ENCODE results near the gene LRRN2.
"Not testable (repeated sequence)": the region's sequence is repeated elsewhere in the genome, so short reads cannot be mapped to it uniquely, and the experiment has no call there.

LRRN2 gene

DNA sequence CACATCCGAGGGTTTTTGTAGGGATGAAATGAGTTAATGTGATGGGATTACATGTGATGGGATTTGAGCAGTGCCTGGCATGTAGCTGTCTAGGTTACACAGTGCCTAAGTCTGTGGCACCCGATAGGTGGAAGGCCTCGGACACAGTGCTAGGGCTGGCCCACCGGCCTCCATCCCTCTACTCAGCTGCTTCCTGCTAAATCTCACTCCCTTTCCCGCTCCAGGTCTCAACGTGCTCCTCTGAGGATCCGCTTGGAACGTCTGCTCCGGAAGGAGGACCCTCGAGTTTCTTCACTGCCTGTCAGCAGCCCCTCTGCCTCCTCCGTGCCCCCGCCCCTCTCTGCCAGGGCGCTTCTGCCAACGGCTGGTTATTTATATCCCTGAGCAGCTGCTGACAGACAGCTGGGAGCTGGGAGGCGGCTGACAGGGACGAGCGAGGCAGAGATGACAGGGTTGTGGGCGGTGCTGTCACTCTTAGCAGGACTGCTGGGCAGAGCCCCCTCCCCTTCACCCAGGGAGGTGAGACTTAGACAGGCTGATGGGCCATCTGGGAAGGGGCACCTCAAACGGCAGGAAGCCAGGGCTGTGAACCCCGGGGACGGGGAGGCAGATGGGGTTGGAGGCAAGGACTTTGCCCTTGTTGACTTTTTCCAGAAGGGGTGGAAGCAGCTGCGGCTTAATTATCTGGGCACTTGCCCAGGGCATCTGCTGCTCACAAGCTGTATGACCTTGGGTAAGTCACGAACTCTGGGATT lies 26.6 kb upstream of the LRRN2 start:
- FAIRE-seq = no peak

DNA sequence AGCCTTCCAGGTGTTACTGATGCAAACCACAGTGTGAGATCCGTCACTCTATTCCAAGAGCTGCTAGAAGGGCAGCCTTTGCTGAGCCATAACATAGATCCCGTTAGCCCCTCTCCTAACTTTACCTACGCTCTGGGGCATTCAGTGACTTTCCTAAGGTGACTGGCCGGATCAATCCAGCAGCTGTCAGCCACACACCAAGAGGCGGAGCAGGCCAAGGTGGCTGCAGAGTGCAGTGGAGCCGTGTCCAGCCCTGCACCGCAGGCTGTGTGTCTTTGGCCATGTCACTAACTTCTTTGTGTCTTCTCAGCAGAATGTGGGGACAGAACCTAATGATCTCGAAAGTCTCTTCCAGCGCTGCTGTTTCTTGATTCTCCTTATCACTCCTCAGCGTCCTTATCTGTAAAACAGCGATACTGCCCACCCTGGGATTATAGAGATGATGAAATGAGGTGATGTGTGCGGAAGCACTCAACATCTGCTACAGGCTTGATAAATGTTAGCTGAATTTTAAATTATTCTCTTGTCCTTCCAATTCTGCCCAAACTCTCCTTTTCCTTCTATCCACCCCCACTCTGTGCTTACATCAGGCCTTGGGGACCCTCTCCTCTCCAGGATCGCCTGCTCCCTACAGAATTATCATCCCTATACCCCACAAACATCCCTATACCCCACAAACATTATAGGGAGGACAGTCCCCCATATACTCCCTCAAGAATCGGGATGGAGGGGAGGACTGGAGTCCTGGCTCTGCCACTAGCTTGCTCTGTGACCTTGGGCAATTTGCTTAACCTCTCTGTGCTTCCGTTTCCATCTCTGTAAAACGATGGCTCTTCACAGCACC lies 25.8 kb upstream of the LRRN2 start:
- FAIRE-seq = no peak

DNA sequence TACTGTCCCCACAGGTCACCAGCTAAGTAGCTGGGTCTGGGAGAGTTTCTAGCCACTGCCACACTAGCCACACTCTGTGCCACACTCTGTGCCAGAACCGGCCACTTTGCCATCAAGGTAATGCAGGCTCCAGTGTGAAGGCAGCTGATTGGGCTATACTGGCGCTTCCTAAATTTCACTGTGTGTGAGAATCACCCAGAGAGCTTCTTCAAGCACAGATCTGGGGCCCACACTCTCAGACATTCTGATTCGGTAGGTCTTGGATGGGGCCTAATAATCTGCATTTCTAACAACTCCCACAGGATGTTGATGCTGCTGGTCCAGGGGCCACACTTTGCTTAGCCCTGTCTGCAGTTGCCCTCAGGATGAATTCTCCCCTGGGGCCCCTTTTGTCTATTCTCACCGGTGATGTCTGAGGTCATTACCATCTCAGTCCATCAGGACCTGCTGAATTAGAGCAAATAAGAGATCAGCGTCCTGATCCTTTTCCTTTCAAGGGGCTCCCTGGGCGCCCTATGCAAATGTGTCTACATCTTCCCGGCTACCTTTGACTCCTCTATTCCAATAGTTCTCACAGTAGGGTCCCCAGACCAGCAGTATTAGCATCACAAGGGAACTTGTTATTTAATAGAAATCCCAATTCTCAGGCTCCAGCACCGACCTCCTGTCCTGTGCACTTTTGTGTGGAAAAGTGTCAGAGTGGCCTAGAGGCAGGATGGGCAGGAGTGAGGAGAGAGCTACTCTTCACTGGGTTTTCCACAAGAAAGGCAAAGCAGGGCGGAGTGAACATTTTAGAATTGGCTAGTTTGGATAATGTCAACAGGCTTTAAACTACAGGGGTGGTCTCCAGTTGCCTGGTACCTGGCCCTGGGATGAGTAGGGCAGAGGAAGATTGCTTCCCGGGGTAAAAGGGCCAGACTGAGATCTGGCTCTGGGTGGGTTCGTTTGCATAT lies 24.7 kb upstream of the LRRN2 start:
- FAIRE-seq = no peak

DNA sequence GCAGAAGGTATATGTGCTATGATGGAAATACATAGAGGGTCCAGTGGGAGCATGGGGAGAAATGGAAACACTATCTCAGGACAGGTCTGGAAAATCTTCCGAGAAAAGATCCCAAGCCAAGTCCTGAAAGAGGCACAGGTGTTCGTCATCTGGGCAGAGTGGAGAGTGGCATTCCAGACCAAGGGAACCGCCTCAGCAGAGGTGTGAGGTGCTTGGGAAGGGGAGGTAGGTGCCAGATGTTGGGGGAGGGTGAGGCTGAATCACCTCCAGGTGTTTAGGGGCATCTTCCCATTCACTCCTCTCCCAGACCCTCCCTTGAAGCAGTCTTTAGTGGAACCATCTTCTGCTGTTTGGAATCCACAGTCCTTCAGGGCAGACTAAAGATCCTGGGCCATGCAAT lies 23.5 kb upstream of the LRRN2 start:
- FAIRE-seq = no peak

DNA sequence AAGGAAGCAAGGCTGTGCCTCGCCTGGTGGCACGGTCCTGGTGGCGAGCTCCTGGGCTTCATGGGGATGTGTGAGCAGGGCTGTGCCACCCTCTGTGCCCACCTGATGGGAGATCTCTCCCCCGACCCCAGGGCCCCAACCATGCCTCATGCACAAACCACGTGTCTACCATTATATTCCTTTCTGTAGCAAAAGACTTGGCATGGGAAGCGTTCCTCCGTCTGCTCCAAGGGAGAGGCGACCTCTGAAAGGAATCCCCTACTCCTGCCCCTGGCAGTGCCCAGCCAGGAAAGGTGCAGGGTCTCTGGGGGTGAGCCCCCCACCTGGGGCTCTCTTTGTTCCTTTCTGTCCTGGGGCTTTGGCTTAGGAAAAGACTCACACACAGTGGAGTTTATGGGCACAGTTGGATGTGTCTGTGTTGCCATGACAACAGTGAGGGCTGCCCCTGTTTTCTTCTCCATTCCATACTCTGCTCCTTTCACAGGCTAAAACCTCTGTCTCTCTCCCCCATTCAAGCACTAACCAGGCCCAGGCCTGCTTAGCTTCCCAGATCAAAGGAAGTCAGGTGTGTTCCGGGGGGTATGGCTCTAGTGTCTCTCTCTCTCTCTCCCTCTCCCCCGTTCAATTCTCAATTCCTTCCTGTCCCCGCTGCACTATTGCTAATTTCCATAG lies 21.4 kb upstream of the LRRN2 start:
- FAIRE-seq = no peak

DNA sequence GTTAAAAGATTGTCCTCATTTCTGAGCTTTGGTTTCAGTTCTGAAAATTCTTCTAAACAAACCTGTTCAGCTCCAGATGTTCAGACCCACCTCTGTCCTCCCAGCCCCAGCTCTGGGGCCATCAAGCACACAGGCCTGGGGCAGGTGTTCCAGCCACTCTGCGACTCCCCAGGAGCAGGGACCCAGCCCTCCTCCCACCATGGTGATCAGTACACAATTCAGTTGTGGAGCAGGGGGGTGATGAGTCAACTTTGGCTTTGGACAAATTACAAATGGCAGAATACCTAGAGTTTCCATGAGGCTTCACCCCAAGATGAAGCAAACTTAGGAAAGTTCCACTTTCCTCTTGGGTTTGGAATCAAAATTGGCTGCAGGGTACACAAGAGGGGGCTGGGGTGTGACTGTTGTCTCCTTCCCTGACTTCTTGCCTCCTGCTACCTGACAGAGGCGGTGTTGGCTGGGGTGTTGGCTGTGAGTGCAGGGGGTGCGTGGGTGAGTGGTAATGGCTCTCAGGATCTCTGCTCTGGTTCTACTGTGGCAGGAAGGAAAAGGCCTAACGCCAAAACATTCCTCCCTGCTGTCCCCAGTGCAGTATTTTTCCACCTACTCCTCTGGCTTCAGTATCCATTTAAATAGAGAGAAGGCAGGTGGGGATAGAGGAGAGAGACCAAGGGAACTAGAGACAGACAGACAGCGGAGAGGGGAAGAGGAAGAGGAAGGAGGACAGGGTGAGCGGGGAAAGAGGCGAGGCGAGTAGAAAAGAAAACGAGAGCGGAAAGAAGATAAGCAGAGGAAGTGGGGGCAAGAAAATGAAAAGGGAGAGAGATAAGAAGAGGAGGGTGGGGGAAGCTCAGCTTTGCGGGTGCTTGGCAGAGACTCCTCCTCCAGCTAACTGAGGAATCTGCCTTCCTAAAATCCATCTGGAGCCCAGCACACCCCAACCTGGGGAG lies 20.6 kb upstream of the LRRN2 start:
- FAIRE-seq = no peak

DNA sequence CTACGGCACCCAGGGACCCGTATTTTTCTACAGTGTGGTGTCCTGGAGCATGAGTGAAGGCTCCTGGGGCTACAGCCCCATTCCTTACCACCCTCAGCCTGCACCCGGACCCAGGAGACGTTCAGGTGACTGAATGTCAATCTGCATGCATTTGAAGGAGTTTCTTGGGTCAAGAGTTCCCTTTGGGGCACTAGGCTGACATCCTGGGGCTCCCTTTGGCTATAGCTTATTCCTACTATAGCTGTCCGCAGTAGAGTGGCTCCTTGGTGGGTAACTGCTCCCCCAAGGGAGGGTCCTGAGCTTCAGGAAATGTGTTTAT lies 19.9 kb upstream of the LRRN2 start:
- no peak for FAIRE-seq

DNA sequence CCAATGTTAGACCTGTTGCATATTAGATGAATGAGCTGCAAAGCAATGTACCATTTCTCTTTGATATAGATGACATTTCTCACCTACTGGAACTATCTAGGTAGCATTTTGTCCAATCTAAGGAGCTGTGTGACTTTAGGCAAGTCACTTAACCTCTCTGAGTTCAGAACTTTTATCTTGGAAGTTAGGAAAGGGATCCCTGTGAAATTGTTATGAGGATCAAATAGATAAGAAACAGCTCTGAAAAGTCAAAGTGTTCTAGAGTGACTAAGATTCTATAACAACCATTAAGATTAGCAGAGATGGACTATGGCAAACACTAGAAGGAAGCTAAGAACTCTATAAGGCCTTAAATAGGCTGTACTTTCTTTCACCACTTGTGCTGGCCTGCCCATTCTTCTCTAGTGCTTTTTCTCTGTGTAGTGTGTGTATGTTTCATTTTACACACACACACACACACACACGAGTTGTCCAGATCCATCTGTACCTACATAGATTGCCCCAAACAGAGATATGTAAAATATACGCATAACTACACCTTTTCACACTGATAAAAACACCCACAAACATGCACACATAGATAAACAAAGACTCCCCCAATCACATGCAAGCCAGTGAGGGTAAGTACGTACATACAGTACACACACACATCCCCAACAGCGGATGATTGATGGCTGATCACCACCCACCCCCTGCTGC lies 19.4 kb upstream of the LRRN2 start:
- FAIRE-seq = no peak

DNA sequence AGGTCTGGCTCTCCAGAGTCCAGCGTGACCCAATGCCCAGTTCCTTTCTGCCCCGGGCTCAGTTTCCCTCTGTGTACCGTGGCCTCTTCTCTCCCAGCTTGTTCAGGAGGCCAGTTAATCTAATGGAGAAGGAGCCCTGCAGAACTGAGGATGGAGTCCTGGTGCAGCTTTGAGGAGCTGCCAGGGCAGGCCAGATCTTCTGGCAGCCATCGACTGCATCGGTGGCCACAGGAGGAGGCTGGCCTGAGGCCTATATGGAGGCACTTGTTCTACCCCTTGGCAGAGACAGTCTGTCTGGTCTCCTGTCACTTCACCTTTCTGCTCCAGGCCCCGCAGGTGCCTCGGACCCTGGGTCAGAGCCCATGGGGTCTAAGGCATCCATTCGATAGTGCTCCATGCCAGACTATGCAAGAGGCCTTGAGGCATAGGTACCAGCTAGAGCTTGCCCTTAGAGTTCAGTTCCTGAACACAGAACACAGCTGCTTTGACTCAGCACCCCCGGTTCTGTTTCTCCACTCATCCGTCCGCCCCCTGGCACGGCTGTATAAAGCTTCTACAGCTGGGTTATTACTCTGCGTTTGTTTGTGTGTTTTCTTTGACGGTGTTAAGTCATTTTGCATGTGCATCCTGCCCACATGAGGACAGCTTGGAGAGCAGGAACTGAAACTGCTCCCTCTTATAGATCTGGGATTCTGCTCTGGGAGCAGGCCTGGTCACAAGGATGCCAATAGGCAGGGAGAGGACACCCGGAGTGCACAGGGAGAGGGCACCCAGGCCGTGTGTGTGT lies 18.5 kb upstream of the LRRN2 start:
- no peak for FAIRE-seq

DNA sequence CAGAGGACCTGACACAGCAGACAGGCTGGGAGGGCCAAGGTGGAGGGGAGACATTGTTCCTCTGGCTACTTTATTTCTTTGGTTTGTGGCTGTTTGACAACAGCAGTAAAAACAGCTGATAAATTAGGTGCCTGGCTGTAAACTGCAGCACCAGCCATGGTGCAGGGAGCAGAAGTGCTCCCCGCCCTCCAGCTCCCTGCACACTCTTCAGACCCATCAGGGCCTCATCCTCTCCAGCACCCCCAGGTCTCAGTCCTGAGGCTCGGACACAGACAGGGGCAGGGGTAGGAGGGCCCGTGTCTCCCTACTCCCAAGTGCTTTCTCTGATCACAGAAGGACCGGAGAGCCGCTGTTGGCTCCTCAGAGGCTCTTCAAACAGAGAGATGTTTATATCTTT lies 17.7 kb upstream of the LRRN2 start:
- FAIRE-seq = no peak

DNA sequence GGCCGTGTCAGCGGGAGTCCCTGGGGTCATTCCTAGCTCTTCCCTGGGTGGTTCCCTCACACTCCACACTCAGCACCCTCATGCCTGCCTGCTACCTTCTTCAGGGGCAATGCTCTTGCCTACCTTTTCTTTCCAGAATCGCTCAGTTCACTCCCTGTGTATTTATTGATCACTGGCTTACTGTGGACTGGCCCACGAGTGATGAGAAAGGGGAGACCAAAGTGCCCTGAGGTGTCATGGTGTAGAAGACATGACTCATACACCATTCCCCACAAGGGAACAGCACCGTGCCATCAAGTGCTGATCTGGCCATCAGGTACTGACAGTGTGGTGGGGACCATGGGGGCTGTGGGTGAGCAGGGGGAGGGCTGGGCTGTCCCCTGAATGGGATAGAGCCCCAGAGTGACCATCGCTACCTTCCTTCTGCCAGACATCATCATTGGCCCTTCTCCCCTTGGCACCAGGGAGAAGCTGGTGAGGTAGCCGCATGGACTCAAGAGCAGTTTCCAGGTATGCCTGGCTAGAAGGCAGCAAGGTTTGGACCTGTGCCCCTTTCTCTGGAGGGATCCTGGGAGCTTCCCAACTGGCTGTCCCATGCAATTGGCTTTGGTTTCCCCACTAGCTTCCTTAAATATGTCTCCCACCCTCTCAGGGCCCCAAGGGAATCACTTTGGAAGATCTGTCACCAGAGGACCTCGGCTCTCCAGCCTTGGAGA lies 17.2 kb upstream of the LRRN2 start:
- no peak for FAIRE-seq

DNA sequence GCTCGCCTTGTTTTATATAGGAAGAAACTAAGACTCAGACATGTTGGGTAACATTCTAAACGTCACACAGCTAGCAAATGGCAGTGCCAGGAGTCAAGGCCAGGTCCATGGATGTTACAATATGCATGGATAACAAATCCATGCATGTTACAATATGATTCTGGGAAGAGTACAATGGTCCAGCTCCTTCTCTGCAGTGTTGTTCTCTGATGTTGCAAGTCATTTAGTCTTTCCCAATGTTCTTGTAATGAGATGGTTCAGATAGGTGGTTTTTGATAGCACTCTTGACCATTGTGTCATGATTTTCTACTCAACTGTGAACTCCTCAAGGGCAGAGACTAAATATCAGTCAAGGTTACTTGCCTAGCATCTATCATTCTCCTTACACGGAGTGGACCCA lies 15.7 kb upstream of the LRRN2 start:
- no peak for FAIRE-seq

DNA sequence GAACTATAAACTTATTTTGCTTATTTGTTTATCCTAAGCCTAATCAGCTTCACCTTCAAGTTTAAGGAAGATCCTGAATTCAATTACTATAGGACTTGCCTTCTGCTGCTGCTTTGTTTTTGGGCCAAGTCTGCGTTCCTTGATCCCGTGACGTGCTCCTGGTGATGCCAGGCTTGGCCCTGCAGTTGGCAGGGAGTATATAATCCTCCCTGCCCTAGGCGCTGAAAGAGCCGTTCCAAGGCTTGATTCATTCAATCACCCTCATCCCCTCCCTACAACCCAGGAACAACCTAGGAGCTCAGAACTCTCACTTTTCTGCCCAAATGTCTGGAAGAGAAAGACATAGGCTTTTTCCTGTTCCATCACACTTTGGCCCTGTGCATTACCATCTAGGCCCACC lies 12.4 kb upstream of the LRRN2 start:
- no peak for FAIRE-seq

DNA sequence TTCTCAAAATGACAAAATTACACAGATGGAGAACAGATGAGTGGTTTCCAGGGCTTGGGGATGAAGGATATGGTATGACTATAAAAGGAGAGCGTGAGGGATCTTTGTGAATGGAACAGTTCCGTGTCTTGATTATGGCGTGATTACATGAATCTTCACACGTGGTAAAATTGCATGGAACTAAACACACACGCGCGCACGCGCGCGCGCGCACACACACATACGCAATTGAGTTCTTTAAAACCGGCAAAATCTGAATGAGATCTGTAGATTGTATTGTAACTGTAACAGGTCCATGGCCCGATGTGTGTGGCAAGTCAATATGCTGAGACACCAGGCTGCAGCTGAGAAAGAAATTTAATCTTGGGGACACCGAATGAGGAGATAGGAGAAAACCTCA lies 11.1 kb upstream of the LRRN2 start:
- no peak for FAIRE-seq

DNA sequence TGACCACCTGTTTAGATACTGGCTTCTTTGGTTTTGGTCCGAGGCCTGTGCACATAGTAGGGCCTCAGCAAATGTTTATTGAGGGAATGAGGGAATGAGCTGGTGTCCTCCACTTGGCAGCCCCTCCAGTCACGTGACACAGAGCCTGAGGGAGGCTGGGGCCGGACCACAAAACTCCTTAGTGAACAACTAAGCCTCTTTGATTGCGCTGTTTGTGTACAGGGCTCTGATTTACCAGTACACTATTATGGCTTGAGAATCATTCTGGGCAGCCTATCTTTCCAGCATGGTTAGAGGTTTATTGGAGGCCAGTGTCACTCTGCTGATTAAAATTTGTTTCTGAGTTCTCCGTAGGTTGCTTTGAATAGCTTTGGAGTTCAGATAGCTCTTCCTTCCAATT lies 10.2 kb upstream of the LRRN2 start:
- FAIRE-seq = no peak

DNA sequence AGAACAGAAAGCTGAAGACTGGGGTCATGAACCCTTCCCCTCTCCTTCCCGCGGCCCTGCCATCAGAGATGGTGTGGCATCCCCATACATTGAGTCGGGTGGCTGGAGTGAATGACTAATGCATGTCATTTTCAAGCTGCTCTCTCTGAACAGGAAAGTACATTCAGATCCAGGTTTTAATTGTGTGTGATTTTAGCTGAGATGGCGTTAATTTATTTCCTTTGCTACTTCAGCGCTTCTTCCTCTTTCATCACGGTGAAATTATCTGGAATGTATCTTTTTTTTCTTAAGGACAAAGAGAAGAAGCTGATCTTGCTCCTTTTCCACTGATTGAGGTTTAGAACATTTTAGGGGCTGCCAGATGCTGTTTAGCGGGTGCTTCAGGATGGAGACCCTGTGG lies 8.6 kb upstream of the LRRN2 start:
- no peak for FAIRE-seq

DNA sequence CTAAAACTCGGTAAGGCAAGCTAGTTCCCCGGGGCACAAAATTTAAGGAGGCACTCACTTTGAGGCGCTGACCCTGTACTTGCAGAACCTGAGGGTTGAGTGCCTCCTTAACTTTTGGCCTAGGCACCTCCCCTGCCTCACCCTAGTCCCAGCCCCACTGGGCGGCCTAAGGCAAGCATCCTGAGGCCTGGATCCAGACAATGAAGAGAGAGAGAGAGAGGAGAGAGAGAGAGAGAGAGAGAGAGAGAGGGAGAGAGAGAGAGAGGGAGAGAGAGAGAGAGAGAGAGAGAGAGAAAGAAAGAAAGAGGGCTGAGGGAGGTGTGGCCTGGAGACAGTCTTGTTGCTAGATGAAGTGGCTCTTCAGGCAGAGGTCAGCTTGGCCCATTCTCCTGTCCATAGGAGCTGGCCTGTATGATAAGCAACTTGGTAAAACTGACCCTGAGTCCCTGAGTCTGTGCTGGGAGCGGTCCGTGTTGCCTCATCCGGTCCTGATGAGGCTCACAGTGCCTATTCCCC lies 7.4 kb upstream of the LRRN2 start:
- FAIRE-seq = no peak

DNA sequence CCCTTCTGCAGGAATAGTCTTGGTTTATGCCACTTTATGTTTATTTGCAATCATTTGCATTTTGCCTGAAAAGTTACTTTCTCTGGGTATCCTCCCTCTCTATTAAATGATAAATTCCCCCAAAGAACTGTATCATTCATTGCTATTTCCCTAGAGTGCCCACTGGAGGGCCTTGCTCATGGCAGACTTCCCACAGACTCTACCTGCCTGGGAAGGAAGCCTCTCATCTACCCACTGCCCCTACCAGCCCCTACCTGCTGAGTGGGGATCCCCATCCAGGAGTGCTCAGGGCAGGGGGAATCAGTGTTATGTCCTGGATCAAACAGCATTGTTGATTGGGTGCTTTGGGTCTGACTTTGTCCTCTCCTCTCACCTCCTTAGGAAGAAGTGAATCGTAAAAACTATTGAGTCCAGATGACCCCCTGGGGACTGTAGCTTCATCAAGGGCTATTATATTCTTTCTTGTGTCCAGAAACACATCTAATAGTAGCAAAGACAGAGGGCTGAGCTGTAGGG lies 6.8 kb upstream of the LRRN2 start:
- FAIRE-seq = no peak

DNA sequence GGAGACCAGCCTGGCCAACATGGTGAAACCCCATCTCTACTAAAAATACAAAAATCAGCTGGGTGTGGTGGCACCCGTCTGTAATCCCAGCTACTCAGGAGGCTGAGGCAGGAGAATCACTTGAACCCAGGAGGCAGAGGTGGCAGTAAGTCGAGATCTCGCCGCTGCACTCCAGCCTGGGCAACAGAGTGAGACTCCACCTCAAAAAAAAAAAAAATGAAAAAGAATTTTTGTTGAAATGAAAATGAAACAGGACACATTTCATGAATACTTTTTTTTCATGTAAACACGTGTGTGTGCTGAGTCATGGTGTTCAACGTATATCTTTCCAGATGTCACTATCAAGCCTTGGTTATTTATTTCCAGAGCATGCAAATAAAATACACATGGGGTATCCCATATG lies 5.8 kb upstream of the LRRN2 start:
- FAIRE-seq = not testable (repeated sequence)

Data from TTC549 (cell line).